Activated CD8-positive, alpha-beta memory T cell treated with anti-CD3 and anti-CD28 coated beads, Interleukin-2, amount 50 U/mL, for 1 hour (primary cell): ENCODE data around the gene BICD2.

Experiments used
- DNase-seq: peaks from one replicate; pipeline ENCODE4 v3.0.0-alpha.2; 2020; ENCODE audit errors: extremely low read depth

Gene BICD2

DNA sequence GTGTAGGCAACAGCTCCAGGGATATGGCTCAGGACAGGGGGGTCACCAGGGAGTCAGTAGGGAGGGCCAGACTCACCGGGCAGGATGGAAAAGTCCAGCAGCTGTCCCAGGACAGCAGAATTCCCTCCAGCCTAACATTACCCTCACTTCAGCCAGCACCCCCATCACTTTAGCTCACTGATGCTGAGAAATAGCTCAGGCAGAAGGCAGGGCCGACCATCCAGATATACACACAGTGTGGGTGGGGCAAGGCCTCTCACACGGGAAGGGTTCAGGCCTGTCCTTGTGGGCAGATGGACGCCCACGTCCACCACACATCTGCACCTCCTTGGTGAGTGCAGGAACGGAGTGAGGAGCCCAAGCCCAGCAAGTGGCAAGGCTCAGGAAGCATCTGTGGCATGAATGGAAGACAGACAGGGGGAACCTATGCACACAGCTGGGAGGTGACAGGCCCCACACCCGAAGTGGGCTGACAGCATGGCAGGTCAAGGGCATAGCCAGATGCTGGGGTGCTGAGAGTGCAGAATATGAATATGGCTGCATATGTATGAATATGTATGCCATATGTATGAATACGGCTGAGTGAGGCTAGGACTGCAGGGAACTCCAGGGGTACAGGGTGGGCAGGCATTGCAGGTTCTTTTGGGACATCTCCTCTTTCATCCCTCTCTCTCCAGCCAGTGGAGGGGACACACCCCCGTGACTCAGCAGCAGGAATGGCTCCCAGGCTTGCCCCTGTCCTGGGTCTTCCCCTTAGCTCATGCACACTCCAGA lies 17.0 kb downstream of the BICD2 start:
- DNase-seq = no peak

DNA sequence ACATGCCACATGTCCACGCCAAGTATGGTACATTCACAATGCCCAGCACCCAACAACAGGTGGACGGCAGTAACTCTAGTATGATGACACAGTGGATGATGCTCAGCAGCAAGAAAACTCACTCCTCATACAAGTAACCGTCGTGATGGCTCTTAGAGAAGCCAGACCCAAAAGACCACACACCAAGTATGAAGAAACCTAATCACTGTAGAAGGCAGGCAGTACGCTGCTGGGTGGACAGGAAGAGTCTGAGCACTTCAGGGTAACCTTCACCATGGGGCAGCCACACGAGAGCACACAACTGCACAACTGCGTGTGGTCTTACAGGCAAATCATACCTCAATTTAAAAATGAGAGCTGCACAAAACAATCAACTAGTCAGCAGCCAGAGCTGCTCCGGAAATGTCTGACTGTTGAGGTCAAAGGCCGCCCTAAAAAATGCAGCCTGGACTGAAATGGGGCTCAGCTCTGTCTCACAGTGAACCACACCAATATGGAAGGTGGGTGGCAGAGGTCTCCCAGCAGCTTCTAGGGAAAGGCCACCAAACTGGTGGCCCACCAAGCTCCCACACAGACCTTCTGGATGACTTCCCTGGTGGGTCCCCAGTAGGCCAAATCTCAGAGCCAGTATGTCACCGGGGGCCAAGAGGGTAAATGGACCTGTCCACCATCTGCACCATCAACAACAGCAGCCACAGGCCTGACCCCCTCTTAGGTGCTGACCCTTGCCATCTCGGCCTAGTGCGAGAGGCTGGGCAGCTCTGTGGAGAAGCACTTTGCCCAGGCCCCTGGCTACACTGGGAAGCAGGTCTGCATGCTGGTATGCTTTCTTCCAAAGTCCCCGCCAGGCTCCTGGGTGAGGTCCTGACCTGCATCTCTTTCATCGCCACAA lies 17.8 kb downstream of the BICD2 start:
- no peak for DNase-seq

DNA sequence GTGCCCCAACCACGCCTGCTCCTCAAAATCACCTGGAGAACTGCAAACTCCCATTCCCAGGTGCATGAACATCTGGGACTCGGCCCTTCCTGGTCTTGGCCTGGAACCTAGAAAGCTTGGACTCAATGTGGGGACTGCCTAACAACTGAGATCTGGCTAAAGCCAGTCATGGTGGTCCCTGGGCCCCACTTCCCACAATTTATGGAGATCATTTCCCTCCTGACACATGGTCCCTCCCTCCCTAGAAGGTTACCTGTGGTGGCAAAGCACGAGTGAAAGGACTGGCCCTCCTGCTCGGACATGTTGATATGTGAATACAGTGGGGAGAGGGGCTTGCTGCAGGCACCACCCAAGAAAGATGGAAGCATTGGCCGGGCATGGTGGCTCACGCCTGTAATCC lies 18.8 kb downstream of the BICD2 start:
- DNase-seq = no peak

DNA sequence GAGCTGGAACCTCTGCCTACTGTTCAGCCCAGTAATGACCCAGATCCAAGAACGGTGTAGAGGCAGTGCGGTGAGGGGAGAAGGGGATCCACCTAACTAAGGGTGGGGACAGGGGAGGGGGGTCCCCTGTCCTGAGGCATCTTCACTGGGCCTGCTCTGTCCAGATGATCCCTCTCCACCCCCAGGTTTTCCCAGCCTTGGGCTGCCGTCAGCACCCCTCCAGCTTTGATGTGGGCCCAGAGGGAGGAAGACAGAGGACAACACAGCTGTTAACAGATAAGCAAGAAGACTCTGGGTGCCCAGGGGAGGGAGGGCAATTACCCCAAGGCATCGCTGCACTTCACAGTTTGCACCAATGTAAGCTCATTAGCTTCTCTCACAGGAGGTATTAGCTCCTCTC lies 19.3 kb downstream of the BICD2 start:
- no peak for DNase-seq

DNA sequence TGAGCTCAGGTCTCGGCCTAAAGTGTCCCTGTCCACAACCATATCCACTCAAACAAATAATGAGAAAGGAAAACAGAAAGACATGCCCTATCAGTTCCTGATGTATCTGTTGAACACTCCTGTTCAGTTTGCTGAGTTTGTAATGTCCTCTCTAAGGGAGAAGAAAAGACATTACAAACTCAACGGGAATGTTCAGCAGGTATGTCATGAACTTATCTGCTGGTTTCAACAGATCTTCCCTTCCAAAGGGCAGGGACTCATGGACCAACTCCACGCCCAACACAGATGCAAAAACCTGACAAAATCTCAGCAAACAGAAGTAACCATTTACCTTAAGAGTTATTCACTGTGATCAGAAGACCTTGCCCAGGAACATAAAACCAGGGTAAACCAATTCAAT lies 23.7 kb downstream of the BICD2 start:
- no peak for DNase-seq

DNA sequence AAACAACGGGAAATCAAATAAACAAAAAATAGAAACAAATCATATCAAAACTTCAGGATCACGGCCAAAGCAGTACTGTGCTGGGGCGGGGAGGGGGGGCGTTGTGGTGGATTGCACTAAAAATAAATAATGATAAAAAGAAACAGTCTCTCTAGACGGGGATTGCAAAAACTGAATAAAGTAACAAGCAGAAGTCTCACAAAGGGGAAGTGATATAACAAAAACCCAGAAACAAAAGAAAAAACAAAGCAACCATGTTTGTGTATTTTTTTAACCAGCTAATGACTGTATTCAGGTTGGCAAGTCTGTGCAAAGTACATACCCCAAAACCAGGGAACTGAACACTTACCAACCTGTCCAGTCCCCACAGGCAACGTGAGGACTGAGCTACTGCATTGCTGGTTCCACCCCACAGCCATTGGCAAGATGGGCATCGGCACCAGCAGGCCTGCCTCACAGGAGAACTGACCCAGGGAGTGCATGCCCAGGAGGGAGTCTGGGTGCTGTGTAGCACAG lies 24.1 kb downstream of the BICD2 start:
- no peak for DNase-seq

DNA sequence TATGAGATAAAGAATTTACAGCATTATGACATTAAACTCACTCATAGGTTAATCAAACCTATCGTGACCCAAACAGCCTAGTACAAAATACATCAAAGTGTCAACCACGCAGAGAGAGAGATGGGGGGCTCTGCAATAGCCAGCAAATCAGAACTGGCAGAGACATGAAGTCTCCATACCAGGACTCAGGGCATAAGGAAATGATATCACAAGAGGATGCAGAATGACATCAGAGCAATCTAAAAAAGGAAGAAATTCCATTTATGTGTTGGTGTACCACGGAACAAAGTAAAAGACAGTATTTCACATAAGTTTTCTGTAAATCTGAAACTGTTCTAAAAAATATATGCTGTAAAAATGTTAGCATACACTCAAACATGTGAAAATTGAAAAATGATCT lies 24.6 kb downstream of the BICD2 start:
- no peak for DNase-seq

DNA sequence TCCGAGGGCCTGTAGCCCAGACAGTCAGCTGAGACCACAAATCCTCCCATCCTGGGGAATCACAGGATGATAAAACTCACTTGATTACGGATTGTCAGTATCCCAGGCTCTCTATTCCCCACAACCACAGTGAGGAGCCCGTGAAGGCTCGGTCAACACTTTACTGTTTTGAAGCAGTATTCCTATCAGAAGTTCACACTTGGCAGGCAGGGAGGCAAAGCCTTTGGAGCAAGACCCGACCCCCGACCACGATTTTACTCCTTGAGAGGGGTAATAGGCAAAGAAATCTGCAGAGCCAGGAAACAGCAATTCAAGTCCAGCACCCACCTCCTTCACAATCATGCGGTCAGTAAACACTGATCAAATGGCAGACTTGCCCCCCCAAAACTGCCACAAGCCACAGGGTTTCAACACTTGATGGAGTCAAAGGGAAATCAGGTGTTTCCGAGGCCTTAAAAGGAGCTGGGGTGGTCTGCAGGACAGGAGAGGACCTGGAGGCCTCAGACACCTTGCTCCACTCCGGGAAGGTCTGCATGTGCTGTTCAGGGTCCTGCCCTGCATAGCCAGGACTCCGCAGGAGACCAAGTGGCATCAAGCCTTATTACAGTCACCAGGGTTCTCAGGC lies 25.2 kb downstream of the BICD2 start:
- DNase-seq = no peak

DNA sequence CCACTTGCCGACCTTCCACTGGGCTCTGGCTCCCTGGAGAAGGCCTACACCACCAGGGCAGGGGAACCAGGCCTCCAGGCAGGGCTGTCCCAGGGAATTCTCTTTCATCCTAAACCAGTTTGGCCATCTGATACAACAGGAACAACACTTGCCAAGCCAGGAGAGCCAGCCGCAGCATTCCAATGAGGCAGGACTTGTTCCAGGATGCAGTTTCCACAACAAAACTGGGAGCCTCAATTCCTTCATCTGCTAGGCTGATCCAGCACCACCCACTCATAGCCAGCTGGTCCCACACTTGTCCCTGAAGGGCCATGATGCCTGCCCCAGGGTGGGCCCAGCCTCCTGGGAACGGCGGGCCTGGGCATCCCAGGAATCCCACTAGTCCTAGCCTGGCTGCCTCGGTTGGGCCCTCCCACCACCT lies 26.0 kb downstream of the BICD2 start:
- DNase-seq = no peak

DNA sequence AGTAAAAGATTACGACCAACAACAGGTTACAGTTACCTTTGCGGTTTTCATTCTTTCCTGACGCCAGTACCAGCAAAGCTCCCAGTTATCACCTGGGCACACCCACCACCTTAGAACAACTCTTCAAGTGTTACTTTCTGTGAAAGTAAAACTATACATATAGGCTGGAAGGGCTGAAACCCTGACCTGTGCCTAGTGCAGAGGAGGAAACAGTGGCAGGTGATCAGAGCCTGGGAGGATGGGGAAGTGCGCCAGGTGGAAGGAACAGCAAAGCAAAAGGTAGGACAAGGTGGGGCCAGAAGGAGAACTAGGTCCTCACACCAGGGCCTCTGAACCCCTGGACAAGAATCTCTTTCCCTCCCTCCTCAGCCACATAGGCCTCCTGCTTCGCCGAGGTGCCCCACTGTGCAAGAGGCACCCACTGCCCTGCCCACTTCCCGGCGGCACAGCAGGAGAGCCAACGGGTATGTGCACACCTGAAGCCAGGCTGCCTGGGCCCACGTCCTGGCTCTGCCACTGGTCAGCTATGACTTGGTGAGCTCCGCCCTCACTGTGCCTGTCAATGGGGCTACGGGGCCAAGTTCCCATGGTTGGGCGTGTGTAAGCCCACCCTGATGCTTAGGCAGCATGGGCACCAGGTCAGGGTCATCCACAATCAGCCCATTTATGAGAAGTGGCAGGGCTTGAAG lies 26.9 kb downstream of the BICD2 start:
- DNase-seq = no peak

DNA sequence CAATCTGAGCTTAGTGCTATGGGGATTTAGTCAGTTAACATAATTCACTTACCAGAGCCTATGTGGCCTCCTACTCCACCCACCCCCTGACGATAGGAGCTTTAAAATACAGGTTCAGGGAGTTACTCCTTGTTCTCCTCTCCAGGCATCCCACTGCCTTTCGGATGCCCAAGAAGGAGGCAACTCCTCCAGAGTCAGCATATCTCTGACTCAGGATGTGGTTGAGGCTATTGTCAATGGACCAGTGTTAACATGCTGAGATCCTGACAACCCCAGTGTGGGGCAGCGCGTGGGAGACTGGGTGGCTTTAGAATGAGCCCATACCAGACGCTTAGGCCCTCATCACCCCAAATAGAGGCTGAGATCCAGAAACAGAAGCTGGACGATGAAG lies 27.4 kb downstream of the BICD2 start:
- no peak for DNase-seq

DNA sequence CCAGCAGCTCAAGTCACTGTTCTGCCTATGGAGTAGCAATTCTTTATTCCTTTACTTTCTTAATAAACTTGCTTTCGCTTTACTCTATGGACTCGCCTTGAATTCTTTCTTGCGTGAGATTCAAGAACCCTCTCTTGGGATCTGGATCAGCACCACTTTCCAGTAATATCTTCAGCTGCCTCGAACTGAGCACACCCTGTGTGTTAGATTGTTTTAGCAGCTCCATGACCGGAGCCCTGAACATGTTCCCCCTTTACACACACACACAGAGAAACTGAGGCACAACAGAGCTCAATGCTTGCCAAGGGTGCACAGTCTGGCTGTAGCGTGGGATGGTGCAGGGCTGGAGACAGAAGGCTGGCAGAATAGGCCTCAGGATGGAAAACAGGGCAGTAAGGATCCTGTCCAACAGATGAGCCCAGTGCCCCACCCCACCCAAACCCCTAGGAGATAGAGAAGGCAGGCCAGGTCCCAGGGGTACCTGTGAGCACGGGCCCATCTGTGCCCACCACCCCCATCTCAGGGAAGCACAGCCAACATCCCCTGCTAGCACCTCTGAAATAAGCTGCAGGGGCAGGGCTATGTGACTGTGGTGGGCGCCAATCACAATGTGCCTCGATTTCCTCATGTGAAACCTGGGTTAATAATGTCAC lies 27.9 kb downstream of the BICD2 start:
- DNase-seq = no peak

DNA sequence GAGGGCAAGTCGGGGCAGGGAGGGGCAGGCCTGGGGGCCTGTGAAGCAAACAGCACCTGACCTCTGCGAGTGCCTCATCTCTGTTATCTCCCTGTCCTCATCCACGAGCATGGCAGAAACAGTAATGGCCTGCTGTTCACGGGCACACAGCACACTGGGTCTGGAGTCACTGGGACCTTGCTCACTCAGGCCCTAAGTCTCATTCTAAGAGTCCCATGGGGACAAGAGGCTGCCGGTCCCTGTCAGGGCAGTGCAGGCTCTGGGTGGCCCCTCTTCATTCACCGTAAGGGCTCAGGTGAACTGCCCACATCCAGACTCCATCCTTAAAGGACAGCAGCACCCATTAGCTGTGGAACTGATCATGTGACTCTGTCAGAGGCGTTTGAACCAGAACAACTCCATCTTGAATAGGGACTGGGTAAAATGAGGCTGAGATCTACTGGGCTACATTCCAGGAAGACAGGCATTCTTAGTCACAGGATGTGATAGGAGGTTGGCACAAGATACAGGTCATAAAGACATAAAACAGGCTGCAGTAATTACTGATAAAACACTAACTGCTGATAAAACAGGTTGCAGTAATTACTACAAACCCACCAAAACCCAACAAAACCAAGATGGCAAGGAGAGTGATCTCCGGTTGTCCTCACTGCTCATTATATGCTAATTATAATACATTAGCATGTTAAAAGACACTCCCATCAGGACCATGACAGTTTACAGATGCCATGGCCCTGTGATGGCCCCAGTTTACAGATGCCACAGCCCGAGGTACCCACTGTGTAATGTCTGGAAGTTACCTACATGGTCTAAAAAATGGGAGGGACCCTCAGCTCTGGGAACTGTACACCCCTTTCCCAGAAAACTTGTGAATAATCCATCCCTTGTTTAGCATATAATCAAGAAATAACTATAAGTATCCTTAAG lies 28.7 kb downstream of the BICD2 start:
- DNase-seq = no peak

DNA sequence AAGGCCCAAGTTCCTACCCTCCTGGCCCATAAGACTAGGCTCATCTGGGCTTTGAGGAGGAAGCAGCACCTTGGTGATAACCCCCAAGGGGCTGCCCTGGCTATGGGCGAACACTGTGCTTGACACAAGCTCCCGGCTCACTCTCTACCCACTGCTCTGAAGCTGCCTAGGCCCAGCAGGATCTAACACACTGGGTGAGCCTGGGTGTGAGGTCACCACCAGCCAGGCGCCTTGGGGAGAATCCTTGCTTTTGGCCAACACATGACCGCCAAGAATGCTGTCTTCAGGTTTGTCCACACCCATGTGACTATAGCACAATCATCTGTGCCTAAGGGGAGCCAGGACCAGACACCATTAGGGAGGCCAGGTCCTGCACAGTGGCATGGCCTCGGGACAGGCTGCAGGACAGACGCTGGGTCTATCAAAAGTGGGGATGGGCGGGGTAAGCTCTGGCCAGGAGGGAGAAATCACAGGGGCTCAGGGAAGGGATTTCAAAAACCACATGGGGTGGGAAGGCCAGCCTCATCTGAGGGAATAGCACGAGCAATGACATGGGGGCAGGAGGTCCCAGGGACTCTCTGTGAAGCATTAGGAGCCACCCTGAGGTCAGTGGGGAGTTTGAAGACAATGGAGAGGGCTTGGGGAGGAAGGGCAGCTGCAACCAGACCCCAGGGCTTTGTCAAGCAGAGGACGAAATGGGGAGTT lies 29.6 kb downstream of the BICD2 start:
- DNase-seq = no peak

DNA sequence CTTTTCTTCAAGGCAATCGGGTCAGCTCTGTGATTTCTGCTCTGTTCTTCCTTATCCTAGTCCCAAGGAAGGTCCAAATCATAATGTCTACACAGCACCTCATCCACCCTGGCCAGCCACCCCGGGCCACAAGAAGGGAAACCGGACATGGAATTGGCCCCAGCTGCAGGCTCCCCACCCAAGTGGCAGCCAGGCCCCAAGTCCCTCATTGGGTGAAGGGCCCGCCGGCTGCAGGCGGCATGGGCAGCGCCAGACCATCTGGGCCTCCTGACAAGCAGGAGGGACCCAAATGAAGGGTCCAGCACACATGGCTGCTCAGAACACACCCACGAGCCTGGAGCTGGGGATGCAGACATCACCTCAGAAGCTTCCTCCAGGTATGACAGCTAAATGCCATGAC lies 33.7 kb downstream of the BICD2 start:
- no peak for DNase-seq

DNA sequence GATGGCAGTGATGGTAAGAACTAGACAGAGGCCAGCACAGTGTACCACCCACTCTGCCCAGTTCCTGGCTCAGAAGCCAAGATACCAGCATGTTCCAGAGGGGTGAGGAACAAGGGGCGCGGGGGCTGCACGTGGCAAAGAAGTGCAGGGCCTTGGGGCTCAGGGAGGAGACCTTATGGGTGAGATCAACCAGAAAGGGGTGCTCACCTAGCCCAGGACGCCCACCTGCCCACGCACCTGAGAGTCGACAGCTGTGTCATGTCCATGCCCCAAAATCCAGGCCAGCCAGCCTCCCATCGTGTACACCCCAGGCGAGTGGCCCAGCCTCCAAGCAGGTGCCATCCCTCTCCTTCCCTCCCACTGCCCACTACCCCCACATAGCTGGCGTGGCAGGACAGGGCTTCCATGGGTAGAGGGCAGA lies 34.9 kb downstream of the BICD2 start:
- no peak for DNase-seq

DNA sequence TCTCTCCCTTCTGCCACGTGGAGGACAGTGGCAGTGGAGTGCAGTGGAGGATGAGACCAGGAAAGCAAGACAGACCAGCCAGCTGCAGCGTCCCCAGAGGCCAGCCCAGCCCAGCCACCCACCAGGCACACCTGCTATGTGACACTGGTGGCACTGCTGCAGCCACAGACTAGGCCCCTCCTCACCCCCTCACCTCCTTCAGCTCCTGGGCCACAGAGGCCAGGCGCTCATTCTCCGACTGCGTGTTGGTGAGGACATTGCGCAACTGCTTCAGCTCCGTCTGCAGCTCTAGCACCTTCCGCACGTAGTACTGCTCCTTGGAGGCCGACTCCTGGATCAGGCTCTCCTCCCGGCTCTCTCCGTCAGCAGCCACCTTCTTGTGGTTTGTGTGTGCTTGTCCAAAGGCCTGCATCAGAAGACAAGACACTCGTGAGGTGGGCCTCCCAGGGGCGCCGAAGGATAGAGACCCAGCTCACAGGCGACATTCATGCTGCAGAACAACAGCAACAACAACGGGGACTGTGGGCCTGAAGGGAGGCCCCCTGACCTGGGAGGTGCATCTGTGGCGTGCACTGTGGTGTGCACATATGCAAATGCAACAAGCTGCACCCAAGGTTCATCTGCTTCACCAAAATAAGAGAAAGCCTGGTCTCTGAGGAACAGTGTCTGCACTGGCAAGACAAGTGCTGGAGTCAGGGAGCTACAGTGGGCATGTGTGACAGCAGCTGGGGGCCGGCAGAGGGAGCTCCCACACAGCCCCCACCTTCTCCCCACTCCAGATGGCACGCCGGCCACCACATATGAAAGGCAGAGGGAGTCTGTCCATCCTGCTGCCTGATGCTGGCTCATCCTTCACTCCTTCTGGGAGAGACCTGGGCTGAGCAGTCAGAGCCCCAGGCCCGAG lies 35.5 kb downstream of the BICD2 start:
- no peak for DNase-seq
